CD14-positive monocyte (primary cell): ENCODE results near the gene TNIP3. TPM values are rescaled to one million over a fixed set of nuclear protein-coding genes. Genes with fewer than 3 reads are reported as not detected.

ENCODE experiments used
- DNase-seq, 3 donors: peaks; one replicate each; pipeline ENCODE4 v3.0.0-alpha.2; 2011 to 2022
- H2AFZ ChIP-seq: 2 replicates; pipeline ENCODE4 v1.6.0; 2012; ENCODE audit warnings: mild to moderate bottlenecking, low read depth, low read length, inconsistent platforms; ENCODE audit not compliant: insufficient read depth, poor library complexity, severe bottlenecking
- H3K27ac ChIP-seq, 2 donors: 1 replicate in 1 of 2; 2 replicates in 1 of 2; pipeline ENCODE4 v1.5.1; 2012 to 2013; ENCODE audit warnings: low read length in 2 of 2, control low read depth in 1 of 2, inconsistent platforms in 1 of 2, low read depth in 1 of 2, mild to moderate bottlenecking in 1 of 2
- H3K27me3 ChIP-seq, 2 donors: one replicate each; pipeline versions ENCODE4 v1.6.0 to v1.6.1; 2011 to 2013; ENCODE audit warnings: low read length in 2 of 2; ENCODE audit not compliant: control insufficient read depth in 2 of 2, insufficient read depth in 2 of 2
- H3K36me3 ChIP-seq, 2 donors: replicated peaks in 1 of 2; 1 replicate in 1 of 2; 2 replicates in 1 of 2; pipeline versions ENCODE4 v1.5.1 to v1.6.1; 2012 to 2013; ENCODE audit warnings: low read length in 2 of 2, control low read depth in 1 of 2, inconsistent platforms in 1 of 2, mild to moderate bottlenecking in 1 of 2; ENCODE audit not compliant: insufficient read depth in 2 of 2, control insufficient read depth in 1 of 2
- H3K4me1 ChIP-seq, 2 donors: 1 replicate in 1 of 2; 2 replicates in 1 of 2; pipeline versions ENCODE4 v1.5.1 to v1.6.1; 2012 to 2013; ENCODE audit warnings: low read length in 2 of 2, control low read depth in 1 of 2, inconsistent platforms in 1 of 2, mild to moderate bottlenecking in 1 of 2, moderate library complexity in 1 of 2; ENCODE audit not compliant: insufficient read depth in 2 of 2, control insufficient read depth in 1 of 2
- H3K4me2 ChIP-seq: replicated peaks from 2 replicates; pipeline ENCODE3; 2012; ENCODE audit warnings: low read length, moderate library complexity, mild to moderate bottlenecking; ENCODE audit not compliant: poor library complexity, severe bottlenecking; ENCODE audit errors: extremely low read depth
- H3K4me3 ChIP-seq, 3 experiments: fragments of 200-600 bp in 1 of 3; sonication (generic) in 1 of 3; replicated peaks in 1 of 3; 1 replicate in 2 of 3; 2 replicates in 1 of 3; pipeline ENCODE4 v1.5.1; 2011 to 2013; ENCODE audit warnings: low read length in 3 of 3, mild to moderate bottlenecking in 3 of 3, control low read depth in 2 of 3, low read depth in 2 of 3, inconsistent platforms in 1 of 3, moderate library complexity in 1 of 3
- H3K79me2 ChIP-seq: 2 replicates; pipeline ENCODE4 v1.6.0; 2012; ENCODE audit warnings: mild to moderate bottlenecking, control low read depth, inconsistent platforms, low read length, moderate library complexity; ENCODE audit not compliant: insufficient read depth
- H3K9ac ChIP-seq: 2 replicates; pipeline ENCODE4 v1.6.0; 2017; ENCODE audit warnings: low read length, mild to moderate bottlenecking; ENCODE audit not compliant: insufficient read depth, poor library complexity, severe bottlenecking
- H3K9me3 ChIP-seq, 2 donors: replicated peaks in 1 of 2; 1 replicate in 1 of 2; 2 replicates in 1 of 2; pipeline versions ENCODE4 v1.5.1 to v1.6.1; 2012 to 2013; ENCODE audit warnings: low read length in 2 of 2, control low read depth in 1 of 2; ENCODE audit not compliant: control insufficient read depth in 1 of 2, insufficient read depth in 1 of 2
- H4K20me1 ChIP-seq: 2 replicates; pipeline ENCODE4 v1.6.0; 2012; ENCODE audit warnings: mild to moderate bottlenecking, low read length, control low read depth, moderate library complexity; ENCODE audit not compliant: insufficient read depth
- H3K27ac Mint-ChIP-seq, 7 donors: one replicate each; pipeline ENCODE4 v1.8.0; 2020; ENCODE audit warnings: mild to moderate bottlenecking in 7 of 7, mixed read lengths in 7 of 7, moderate library complexity in 6 of 7, inconsistent platforms in 2 of 7
- H3K27me3 Mint-ChIP-seq, 3 donors: one replicate each; pipeline ENCODE4 v1.8.0; 2021 to 2022; ENCODE audit warnings: low read depth in 3 of 3, mild to moderate bottlenecking in 3 of 3, mixed read lengths in 3 of 3, moderate library complexity in 3 of 3, inconsistent platforms in 1 of 3
- H3K36me3 Mint-ChIP-seq, 2 donors: one replicate each; pipeline ENCODE4 v1.8.0; 2020; ENCODE audit warnings: mixed read lengths in 2 of 2, inconsistent platforms in 1 of 2, mild to moderate bottlenecking in 1 of 2
- H3K4me1 Mint-ChIP-seq: one replicate; pipeline ENCODE4 v1.8.0; 2020; ENCODE audit warnings: mild to moderate bottlenecking, mixed read lengths
- H3K4me3 Mint-ChIP-seq, 2 donors: one replicate each; pipeline ENCODE4 v1.8.0; 2020; ENCODE audit warnings: mild to moderate bottlenecking in 2 of 2, mixed read lengths in 2 of 2, moderate library complexity in 1 of 2
- H3K9me3 Mint-ChIP-seq, 7 donors: one replicate each; pipeline ENCODE4 v1.8.0; 2020 to 2022; ENCODE audit warnings: mixed read lengths in 7 of 7, mild to moderate bottlenecking in 6 of 7, moderate library complexity in 6 of 7, inconsistent platforms in 2 of 7
- CTCF ChIP-seq: fragments of 200-600 bp; IDR thresholded peaks from one replicate; pipeline ENCODE4 v1.8.0; 2022; ENCODE audit warnings: antibody characterized with exemption, mild to moderate bottlenecking
- WGBS: methylation state at CpG from one replicate; pipeline ENCODE4 v1.1.5; 2013; ENCODE audit warnings: missing lambda C conversion rate; ENCODE audit not compliant: insufficient coverage; 5-methylcytosine and 5-hydroxymethylcytosine counted together
- intact Hi-C, 2 donors: fragments of 100-400 bp; cut with micrococcal nuclease; formaldehyde crosslinking; loops; one replicate each; pipeline versions ENCODE4 v1.15.0 to v1.15.1; 2023
- polyA plus RNA-seq, 3 donors: library from polyadenylated mRNA; depleted of rRNA in 1 of 3; unstranded in 2 of 3; stranded (reverse) in 1 of 3; fragments of 300-500 nt in 2 of 3; fragments of >200 nt in 1 of 3; fragmentation: Illumina TruSeq in 2 of 3; gene quantifications; 1 replicate in 2 of 3; 2 replicates in 1 of 3; pipeline ENCODE4 v1.2.3, GENCODE V29; 2012 to 2021
- small RNA-seq: library from RNA; depleted of rRNA; stranded (forward); fragments of <200 nt; gene quantifications from one replicate; pipeline ENCODE3, GENCODE V24; 2012; ENCODE audit warnings: low read depth; ENCODE audit not compliant: insufficient read length

The TNIP3 gene
- polyA plus RNA-seq, 3 donors = 0.20 TPM; not detected in 2

DNA sequence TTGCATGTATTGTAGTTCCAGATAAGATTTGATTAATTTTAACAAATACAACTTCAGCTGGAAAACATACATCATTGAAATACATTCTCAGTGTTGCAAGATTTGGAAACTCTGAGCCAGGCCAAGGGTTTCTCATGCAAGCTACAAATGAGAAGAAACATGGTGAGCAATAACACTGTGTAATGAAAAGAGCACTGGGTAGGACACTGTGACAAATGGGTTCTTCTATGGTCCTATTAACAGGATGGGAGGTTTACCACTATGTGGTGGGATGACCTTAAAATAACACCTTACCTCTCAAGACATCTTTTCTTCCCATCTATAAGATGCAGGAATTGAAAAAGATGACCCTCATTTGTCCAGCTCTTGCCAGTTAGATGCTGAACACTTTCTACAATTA lies 72.2 kb downstream of the TNIP3 start:
- no peak overlapping the region for H3K4me3 Mint-ChIP-seq
- H3K27me3 Mint-ChIP-seq = peaks cover 0 to 2% (median 1%) of the 10 kb centered on the region in 3 donors
- H3K27ac Mint-ChIP-seq = no peak overlapping the region
- no peak overlapping the region for H3K4me2 ChIP-seq
- intact Hi-C loops = loop anchor here in 1 of 2 donors (10.0 kb wide), 1 partner anchor 937 kb away; no protein-coding TSS in a partner anchor
- no peaks in the 10 kb centered on the region for H4K20me1 ChIP-seq
- no peak overlapping the region for H2AFZ ChIP-seq
- H3K4me3 ChIP-seq = no peak overlapping the region
- no peak overlapping the region for H3K9ac ChIP-seq
- H3K9me3 ChIP-seq = no peaks in the 10 kb centered on the region
- no peaks in the 10 kb centered on the region for H3K36me3 ChIP-seq
- H3K4me1 ChIP-seq = peaks cover 15 to 17% of the 10 kb centered on the region in 2 donors
- H3K27me3 ChIP-seq = no peaks in the 10 kb centered on the region
- no peak for TF ChIP-seq CTCF
- H3K27ac ChIP-seq = no peak overlapping the region
- H3K79me2 ChIP-seq = no peaks in the 10 kb centered on the region
- no peak for DNase-seq
- H3K36me3 Mint-ChIP-seq = no peaks in the 10 kb centered on the region
- peaks cover 0 to under 1% (median 0%) of the 10 kb centered on the region in 7 donors for H3K9me3 Mint-ChIP-seq
- peaks cover 8% of the 10 kb centered on the region for H3K4me1 Mint-ChIP-seq

DNA sequence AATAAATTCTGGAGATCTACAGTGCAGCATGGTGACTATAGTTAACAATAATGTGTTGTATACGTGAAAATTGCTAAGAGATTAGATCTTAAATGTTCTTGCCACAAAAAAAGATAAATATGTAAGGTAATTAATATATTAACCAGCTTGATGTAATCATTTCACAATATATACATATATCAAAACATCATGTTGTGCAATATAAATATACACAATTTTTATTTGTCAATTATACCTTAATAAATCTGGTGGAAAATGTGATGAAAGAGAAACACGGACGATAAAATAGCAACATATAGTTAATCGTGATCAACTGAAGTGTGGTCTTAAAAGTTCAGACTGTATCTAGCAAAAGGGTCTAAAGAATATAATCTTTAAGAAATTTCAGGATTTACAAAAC lies 75.3 kb downstream of the TNIP3 start:
- no peak overlapping the region for H3K27ac Mint-ChIP-seq
- Histone ChIP-seq H3K27me3 (no peaks in the 10 kb centered on the region), H3K9ac (no peak overlapping the region), H3K27ac (no peak overlapping the region), H3K4me3 (no peak overlapping the region), H4K20me1 (no peaks in the 10 kb centered on the region), H3K79me2 (no peaks in the 10 kb centered on the region), H3K4me2 (no peak overlapping the region), H3K36me3 (no peaks in the 10 kb centered on the region), H3K4me1 (peaks cover 8 to 11% of the 10 kb centered on the region in 2 donors), H3K9me3 (no peaks in the 10 kb centered on the region), H2AFZ (no peak overlapping the region)
- DNase-seq = no peak
- no peak for TF ChIP-seq CTCF
- peaks cover 2 to 3% (median 2%) of the 10 kb centered on the region in 3 donors for H3K27me3 Mint-ChIP-seq
- peaks cover 0 to 7% (median 2%) of the 10 kb centered on the region in 7 donors for H3K9me3 Mint-ChIP-seq
- H3K4me3 Mint-ChIP-seq = peak overlapping the region in 1 of 2 donors; percentile 23
- intact Hi-C loops = no loop called here
- H3K36me3 Mint-ChIP-seq = no peaks in the 10 kb centered on the region
- H3K4me1 Mint-ChIP-seq = peaks cover 8% of the 10 kb centered on the region
- WGBS = no CpG with 5 or more reads among the region's 4 CpGs

Small RNA genes lying within 50 kb of the gene (small RNA-seq; reads per million reads assigned to genes)
- gene RNU6-948P = not detected

Other genes with a start within 250 kb of the TNIP3 start
- under 1 TPM; 0.12 to 0.25 (median 0.17) TPM for gene PRDM5, start 241.6 kb downstream of the TNIP3 start, polyA plus RNA-seq
- not detected for gene NDNF, start 91.8 kb downstream of the TNIP3 start, polyA plus RNA-seq
- gene QRFPR, start 216.7 kb upstream of the TNIP3 start, polyA plus RNA-seq = not detected